Limb (tissue), 2 donors: ENCODE measurements around the gene FSIP1.
"Not testable (repeated sequence)": the region's sequence is repeated elsewhere in the genome, so short reads cannot be mapped to it uniquely, and the experiment has no call there.

ENCODE experiments used
- DNase-seq, 2 donors: peaks; one replicate each; pipeline ENCODE4 v3.0.0-alpha.2; 2016; ENCODE audit errors: extremely low spot score in 2 of 2

The FSIP1 gene

DNA sequence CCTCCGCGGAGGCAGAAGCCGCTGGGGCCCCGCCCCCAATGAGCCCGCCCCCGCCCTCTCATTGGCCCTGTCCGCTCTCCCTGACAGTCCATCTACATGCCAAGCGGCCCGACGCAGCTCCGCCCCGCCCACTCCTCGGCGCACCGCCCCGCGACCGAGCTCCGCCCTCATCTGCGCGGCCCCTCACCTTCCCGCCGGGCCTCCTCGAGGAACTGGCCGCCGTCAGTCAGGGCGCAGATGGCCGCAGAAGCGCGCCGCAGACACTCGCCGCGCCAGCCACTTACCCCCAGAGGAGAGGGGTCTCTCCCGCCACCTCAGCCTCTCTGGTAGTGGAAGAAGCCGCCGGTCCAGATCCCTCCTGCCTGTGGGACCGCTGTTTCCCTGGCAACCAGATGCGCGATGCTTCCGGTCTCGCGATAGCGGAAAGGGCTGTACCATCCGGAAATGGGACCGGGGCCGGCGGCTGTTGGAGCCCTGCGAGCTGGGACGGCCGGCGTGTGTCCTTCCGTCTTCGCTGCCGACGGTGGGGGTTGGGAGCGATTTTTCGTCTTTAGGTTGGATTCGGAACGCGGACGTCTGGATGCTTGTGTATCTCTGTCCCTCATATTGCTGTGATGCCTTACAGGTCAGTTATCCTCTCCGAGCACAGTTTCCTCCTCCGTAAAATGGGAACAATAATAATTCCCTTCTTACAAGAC lies at the start of gene FSIP1:
Gene FSIP1, minus strand, starts transcription at position 401 of the 698 bp plus-strand sequence. CDS start 6,317 bp downstream, outside the sequence.
- DNase-seq: peak; percentile 96 to 98

DNA sequence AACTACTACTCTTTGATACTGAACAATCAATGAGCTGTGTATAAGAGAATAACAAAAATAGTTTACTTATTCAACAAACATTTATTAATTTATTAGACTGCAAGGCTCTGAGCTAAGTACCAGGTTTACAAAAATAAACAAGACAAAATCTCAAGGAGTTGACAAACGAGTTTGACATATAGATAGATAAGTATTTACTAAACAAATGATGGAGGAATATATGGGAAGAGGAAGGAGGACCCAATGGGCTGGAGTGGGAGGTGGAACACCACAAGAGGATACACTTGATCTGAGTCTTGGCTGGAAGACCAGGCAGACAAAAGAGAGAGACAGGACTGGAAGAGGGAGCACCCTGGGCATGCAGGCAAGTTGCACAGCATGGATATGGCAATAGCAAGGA lies 47.5 kb upstream of the FSIP1 start:
- no peak for DNase-seq

DNA sequence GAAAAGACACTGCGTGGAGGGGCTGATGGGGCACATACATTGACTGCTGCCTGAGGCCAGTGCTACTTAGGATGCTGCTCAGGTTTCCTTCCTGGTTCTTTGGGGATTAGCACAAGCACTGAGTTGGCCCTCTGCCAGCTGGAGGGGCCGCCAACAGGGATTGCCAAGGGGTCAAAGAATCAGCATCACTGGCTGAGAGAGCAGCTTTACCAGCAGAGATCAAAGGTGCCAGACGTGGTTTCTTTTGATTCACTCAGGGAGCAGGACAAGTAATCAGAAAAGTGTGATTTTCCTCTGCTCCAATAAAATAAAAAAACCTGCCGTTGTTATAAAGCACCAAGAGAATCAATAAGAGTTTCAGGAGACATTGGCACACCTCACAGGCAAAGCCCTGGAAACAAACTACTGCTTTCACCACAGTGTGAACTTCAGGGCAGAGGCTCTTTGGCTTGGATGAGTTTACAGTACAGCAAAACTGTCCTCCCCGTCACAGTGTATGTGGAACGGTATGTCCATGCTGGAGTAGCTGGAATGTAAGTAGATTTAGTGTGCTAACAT lies 45.8 kb upstream of the FSIP1 start:
- DNase-seq: peak in 1 of 2 donors; percentile 60

DNA sequence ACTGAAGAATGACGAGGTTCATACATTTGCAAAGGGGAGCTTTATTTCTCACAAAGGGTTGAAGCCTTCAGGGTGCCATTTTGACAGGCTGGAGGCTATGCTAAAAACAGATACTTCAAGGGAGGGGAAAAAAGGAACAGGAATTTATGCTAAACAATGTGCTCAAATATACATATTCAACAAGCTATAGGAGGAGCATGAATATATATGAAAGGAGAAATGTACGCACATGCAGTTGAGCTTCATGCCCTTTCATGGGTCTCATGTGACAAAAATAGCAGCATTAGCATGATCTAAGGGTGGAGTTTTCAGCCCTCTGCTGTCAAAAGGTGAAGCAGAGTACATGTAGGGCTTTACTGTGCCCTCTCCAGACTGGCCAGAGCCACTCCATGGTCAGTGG lies 44.3 kb upstream of the FSIP1 start:
- no peak for DNase-seq

DNA sequence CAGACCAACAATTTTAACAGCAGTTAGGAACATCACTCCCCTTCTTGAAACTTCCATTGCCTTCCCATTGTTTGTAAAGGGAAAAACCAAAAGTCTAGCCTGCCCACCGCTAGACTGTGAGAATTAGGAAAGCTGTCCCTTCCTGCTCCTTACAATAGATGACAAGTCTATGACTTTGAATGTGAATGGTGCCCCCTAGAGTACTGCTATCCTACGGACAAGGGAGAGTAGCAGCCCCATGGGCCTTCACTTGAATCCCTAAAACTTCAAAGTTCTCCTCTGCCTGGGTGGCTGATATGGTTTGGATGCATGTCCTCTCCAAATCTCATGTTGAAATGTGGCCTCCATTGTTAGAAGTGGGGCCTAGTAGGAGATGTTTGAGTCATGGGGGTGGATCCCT lies 41.0 kb upstream of the FSIP1 start:
- no peak for DNase-seq

DNA sequence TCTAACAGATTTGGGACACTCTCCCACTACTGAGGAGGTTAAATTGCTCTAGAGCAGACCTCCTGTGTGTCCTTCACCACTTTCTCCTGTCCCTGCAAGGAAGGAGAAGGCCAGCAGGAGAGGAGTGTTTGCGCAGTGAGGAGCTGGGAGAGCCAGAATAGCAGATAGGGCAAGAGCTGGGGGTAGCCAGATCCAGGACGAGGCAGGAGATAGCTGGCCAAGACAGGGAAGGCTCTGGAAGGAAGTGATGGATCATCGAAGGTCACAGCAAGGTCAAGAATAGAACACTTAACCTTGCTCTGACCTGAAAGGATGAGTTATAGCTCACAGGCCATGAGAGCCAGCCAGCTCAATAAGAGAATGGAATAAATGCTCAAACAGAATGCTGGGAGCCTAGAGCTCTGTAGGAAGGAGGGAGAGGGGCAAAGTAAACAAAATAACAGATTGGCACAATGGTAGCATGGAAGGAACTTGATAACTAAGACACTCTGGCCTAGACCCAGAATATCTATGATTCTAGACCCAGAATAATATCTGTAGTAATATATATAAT lies 37.5 kb upstream of the FSIP1 start:
- no peak for DNase-seq

DNA sequence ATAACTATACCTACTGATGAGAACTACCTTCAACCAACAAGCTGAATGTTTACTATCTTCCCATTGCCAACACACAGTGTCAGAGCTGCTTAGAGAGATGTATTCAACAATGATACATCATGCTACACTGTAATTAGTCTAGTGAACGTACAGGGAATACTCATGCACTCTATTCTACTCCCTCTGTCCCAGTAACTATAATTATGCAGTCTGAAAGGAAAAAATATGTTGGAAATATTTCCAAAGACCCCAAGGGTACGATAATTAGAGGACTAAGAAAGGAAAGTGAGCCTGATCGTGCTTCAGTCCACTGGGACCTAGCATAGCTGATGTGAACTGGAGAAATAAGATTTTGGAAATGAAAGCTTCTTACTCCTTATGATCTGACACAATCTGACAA lies 36.9 kb upstream of the FSIP1 start:
- DNase-seq: no peak

DNA sequence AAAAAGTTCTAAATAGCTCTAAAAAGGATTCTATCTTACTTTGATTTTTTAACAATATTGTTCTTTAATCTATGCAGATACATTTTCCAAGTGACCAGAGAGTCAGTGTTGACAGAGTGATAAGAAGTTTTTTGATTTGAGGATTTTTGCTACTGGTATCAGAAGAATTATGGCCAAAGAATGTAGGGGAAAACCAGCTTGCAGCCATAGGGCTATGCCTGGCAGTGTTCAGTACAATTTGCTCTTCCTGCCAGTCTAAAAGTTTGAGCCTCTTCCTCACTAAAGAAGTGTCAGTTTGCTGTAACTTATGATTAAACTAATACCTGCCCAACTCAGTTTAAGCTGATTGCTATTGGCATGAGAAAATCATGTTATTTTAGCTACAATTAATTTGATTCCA lies 35.3 kb upstream of the FSIP1 start:
- DNase-seq: no peak

DNA sequence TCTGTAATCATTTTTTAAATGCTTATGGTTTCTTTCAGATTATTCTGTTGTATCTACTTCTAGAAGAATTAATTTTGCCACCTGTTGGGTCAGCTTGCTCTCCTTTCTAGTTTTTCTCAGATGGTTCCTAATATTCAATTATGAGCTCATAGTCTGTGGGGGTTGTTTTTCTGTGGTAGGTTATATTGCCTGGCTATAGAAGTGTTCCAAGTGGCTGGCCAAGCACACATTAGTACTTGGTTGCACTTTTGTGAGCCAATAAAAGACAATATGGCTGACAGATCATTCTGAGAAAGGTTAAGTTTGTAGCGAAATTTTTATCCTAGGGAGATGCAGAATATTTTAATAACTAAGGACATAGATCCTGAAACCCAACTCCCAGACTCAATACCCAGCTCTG lies 31.8 kb upstream of the FSIP1 start:
- DNase-seq: no peak

DNA sequence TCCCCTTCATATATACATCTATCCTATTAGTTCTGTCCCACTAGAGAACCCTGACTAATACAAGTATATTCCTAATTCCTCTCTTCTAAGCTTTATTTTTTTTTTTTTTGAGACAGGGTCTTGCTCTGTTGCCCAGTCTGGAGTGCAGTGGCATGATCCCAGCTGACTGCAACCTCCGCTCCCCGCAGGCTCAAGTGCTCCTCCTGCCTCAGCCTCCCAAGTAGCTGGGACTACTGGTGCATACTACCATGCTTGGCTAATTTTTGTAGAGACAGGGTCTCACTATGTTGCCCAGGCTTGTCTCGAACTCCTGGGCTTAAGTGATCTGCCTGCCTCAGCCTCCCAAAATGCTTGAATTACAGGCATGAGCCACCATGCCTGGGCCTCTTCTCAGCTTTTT lies 30.0 kb upstream of the FSIP1 start:
- DNase-seq: not testable (repeated sequence)

DNA sequence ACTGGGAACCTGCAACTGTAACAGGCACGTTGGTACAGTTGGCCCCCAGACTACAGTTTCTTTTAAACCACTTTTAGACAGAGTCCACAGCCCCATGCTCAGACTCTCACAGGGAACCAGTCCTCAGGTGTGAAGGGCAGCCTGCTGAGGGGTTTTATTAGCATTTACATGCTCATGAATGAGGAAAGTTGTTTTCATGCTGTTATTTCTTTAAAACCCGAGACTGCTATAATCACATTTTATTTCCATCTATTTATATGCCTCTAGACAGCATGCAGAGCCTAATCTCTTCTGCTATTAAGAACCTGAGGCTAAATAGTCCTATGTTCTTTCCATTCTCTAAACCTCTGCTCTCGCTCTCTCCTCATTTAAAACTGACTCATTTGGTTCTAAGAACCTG lies 26.3 kb upstream of the FSIP1 start:
- DNase-seq: no peak

DNA sequence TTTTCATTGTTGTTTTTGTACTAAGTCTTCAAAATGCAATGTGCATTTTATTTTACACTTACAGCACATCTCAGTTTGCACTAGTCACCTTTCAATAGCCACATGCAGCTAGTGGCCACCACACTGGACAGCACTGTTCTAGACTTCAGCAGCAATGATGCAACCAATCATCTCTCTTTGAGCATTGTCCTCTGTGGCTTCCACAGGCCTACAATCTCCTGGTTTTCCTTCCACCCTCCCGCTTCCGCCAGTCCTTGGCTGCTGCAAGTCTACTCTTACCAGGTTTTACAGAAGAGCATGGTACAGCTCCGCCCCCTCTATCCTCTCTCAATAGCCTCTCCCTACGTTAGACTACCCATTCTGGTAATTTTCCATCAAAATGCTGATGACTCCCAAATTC lies 25.1 kb upstream of the FSIP1 start:
- DNase-seq: no peak

DNA sequence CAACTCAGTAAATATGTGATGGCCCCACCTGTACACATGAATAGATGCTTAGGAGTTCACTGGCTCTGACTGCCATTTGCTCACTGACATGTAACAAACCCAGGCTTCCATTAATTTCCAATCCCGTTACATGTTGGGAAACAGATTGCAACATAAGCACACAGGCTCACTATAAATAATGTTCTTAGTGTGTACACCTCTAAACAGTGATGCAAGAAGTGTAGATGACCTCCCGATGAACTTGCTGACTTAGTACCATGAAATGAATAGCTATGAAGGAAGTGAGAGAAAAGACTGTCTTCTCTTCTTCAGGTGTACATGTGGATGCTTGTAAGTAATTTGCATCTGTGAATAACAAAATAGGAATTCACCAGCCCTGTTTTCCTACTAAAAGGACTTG lies 21.4 kb upstream of the FSIP1 start:
- DNase-seq: no peak

DNA sequence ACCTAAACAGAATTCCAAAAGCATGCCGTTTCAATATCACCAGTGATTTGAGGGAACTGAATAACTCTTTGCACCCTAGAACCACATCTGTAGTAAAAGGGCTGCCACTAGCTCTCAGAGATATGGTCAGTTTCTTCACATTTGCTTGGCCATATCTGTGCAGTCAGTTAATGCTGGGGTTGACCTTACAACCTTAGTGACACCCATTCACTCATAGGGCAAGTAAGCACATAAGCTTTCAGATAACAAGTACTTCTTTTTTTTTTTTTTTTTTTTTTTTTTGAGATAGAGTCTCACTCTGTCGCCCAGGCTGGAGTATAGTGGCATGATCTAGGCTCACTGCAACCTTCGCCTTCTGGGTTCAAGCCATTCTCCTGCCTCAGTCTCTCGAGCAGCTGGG lies 20.4 kb upstream of the FSIP1 start:
- DNase-seq: no peak

DNA sequence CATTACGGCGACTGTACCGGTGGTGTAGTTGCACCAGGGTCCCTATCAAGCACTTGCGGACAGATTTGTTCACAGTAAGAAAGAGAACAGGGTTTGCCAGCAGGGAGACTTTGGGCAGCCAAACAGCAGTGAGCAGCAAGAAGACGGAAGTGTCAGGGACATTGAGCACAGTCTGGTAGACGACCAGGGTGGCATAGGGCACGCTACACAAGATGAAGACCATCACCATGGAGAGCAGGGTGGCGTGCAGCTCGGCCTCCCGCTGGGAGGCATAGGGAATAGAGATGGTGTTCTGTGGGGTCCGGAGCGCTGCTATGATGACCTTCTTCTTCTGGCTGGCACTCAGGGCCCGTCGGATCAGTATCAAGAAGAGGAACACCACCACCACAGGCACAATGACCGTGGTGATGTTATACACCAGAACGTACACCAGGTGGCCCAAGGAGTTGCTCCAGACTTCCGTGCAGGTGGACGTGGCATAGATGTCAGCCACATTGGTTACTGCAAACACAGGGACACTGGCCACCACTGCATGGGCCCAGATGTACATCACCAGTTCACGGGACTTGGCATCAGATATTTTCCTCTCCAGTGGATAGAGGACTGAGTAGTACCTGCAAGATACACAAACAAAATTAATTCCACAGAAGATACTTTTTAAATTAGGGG lies 19.1 kb upstream of the FSIP1 start:
- no peak for DNase-seq

DNA sequence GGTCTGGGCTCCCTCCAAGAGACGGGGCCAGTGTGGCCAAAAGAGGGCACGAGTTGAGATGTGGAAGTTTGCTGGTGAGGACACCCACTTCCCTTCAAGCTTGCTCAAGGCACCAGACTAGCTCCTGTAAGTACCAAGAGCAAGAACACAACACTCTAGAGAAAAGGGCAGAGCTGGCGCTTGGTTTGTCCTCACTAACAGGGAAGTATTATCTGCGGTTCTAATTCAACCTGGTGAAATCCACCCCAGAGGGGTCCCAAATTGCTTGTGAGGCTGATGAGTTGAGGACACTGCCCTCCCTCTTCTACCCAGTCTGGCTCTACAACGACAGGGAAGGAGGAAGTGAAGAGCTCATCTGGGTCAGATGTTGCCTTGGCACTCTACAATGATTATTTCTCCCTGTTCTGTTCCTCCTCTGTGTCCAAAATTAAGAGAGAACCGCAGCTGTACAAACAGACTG lies 16.9 kb upstream of the FSIP1 start:
- no peak for DNase-seq

DNA sequence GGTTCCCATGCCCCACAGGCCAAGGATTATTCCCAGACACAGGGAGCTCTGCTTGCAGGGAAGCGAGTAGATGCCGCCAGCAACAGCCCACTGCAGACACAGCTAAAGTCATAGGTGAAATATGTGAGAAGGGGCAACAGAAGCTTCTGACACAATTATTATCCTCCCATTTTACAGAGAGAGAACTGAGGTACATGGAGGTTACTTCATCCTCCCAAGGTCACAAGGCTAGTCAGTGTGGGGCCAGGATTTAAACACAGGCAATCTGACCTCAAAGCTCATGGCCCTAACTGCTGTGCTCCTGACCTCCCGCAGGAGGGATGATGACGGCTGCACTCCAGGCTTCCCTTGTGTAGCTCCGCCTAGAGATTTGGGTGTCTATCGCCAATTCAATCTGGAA lies 15.7 kb upstream of the FSIP1 start:
- no peak for DNase-seq

DNA sequence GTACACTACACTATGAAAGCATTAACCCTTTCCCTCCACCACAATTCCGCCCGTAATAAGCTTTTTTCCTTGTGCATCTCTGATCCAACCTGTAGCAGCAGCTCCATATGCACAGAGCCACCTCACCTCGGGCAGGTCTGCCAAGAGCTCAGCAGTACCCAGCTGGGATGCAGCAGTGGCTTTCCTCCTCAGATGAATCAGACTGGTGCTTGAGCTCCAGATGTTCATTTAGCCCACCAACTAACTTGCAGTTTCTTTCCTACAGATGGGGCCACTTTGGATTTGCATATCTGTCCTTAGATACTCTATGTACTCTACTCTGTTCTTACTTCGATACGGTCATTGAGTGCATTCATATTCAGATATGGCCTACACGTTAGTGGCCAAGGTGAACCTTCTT lies 14.8 kb upstream of the FSIP1 start:
- no peak for DNase-seq

DNA sequence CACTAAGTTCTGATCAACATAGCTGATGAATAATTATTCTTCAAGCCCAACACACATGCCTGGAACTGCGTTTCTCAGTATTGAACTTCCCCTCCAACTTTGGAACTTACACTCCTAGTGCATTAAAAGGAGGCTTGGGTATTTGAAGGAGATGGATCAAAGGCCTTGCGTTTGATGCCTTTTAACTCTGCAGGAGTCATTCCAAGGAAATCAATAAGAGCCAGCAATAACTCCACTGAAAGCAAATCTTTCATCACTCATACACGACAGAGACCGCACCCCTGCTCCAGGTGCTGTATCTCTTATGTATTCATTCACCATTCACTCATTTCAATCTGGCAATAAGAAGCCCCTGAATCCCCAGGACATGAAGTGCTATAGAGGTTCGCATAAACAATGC lies 14.0 kb upstream of the FSIP1 start:
- no peak for DNase-seq

DNA sequence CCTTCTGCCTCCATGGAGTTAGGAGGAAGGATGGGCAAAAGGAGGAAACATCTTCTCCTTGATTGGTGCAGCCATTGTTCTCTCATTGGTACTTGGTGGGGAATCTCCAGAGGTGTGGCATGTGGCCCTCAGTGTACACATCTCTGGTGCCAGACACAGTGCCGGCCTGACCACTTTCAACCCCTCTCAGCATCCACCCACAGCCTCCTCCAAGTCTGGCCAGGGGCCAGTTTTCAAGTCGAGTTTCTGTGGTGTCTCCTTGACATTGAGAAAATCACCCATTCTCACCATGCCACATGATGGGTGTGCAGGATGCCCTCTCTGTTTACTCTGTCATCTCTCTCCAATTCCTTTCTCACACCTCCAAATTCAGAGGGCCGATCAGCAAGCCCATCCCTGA lies 12.8 kb upstream of the FSIP1 start:
- DNase-seq: no peak

DNA sequence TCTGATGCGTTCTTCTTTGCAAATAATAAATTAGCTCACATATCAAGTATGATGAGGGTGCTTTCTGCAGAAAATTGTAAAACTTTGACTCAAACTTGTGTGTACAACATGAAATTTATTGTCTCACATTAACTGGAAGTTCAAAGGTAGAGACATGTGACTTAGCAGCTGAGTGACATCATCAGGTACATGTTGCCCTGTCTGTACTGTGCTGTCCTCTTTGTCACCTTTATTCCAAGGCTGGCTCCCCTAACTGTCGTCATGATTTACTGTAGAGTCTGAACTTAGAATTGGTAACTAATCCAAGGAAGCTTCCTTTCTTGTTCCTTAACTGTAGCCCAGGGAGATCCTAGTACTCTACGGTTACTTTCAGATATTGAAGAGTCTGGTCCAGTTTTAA lies 12.3 kb upstream of the FSIP1 start:
- no peak for DNase-seq

DNA sequence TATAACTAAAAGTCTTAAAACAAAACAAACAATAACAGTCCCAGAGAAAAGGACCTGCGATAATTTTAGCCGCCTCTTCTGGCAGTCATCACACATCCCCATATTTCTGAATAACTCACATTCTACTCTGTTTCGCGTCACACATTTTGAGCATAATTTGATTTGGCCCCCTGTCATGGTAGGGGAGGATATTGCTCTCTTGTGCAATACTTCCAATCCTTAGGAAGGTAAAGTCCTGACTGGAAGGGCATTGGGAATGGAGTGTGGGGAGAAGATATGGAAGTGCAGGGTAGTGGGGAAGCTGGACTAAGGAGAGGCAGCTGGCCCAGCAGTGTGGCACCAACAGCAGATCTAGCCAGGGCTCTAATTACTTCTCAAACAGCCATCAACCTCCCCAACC lies 11.3 kb upstream of the FSIP1 start:
- DNase-seq: no peak
